ENCODE measurements around the gene CD83.

DNA sequence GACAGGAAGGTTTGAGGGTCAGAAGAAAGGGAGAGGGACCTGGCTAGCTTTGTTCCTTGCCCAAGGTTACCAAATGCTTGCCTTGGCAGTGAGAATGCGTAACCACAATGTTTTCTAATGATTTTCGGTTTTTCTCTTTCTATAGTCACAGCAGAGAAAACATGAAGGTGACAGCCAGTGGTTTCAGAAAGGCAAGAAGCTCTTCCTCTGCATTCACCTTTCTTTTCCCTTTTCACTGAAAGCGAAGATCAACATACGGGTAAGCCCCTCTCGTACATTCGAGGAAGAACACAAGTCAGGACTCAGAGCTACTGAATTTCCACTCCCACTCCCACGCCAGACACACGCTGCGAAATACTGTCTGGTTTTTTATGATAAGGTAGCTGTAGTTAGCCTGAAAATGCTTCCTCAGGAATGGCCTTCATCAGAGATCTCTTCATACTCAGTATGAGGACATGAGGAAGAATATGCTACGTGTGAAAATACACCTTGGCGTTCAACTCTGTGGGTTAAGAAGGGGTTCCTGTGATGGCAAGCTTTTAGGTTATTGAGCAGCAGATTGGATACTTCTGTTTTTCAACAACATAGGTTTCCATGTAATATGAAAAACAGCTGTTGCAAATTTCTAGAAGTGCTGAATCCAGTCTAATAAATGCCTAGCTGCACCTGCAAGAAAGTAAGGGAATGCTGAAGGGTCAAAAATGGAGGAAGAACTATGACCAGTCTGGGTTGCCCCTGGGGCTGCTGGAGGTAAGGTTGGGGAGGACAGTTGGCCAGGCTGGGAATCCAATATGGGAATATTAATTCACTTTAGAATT is 7.4 kb upstream of the CD83 start:
- TF ChIP-seq, protein P1, sequence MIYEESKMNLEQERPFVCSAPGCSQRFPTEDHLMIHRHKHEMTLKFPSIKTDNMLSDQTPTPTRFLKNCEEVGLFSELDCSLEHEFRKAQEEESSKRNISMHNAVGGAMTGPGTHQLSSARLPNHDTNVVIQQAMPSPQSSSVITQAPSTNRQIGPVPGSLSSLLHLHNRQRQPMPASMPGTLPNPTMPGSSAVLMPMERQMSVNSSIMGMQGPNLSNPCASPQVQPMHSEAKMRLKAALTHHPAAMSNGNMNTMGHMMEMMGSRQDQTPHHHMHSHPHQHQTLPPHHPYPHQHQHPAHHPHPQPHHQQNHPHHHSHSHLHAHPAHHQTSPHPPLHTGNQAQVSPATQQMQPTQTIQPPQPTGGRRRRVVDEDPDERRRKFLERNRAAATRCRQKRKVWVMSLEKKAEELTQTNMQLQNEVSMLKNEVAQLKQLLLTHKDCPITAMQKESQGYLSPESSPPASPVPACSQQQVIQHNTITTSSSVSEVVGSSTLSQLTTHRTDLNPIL (CRISPR knock-in tag; IDR thresholded peaks at IDR 0.05): no peak
- no peak for TF ChIP-seq ZBTB33 (CRISPR knock-in tag; IDR thresholded peaks at IDR 0.05)
- no peak for TF ChIP-seq ELF4 (CRISPR knock-in tag; IDR thresholded peaks at IDR 0.05)
- TF ChIP-seq ZNF274 (IDR thresholded peaks at IDR 0.05; ENCODE audit: borderline replicate concordance, low read depth, low read length): no peak
- no peak for TF ChIP-seq MAX (CRISPR knock-in tag; IDR thresholded peaks at IDR 0.05)
- TF ChIP-seq, protein P2, sequence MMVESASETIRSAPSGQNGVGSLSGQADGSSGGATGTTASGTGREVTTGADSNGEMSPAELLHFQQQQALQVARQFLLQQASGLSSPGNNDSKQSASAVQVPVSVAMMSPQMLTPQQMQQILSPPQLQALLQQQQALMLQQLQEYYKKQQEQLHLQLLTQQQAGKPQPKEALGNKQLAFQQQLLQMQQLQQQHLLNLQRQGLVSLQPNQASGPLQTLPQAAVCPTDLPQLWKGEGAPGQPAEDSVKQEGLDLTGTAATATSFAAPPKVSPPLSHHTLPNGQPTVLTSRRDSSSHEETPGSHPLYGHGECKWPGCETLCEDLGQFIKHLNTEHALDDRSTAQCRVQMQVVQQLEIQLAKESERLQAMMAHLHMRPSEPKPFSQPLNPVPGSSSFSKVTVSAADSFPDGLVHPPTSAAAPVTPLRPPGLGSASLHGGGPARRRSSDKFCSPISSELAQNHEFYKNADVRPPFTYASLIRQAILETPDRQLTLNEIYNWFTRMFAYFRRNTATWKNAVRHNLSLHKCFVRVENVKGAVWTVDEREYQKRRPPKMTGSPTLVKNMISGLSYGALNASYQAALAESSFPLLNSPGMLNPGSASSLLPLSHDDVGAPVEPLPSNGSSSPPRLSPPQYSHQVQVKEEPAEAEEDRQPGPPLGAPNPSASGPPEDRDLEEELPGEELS (CRISPR knock-in tag; IDR thresholded peaks at IDR 0.05; ENCODE audit: borderline replicate concordance): no peak
- TF ChIP-seq NFYB (IDR thresholded peaks at IDR 0.05; ENCODE audit: extremely low read depth, insufficient read length): no peak
- no peak for TF ChIP-seq RFX5 (IDR thresholded peaks at IDR 0.05; ENCODE audit: low read depth, low read length)
- TF ChIP-seq THRA (IDR thresholded peaks at IDR 0.05): no peak
- TF ChIP-seq SREBF2 (CRISPR knock-in tag; IDR thresholded peaks at IDR 0.05): no peak
- TF ChIP-seq HDAC1 (IDR thresholded peaks at IDR 0.05): peak in 1 of 2 experiments; percentile 58; a peak in 1 of 4 replicates

Measured in K562 (cell line).